GM15510 (cell line): ENCODE measurements around the gene PDE11A.

Experiments
- POLR2A ChIP-seq: IDR thresholded peaks from 3 replicates; pipeline ENCODE4 v1.6.1; 2011; ENCODE audit warnings: borderline replicate concordance; ENCODE audit not compliant: insufficient read length; ENCODE audit errors: extremely low read depth

The PDE11A gene

GRCh38 chr2:177885828-177886466 lies 186.6 kb downstream of the PDE11A start:
- TF ChIP-seq POLR2A = no peak

DNA sequence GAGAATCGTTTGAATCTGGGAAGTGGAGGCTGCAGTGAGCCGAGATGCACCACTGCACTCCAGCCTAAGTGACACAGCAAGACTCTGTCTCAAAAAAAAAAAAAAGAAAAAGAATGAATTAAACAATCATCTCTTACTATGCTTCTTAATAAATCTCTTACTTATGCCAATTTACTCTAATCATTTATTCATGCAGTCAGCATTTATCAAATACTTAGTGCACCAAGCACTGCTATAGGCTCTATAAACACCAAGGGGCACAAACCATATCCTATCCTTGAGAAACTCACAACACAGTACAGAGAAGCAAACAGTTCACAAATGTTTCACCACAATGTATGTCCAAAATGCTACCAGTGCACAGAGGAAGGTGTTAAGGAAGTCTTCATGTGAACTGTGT lies 189.4 kb downstream of the PDE11A start:
- no peak for TF ChIP-seq POLR2A

GRCh38 chr2:177882501-177882900 lies 190.1 kb downstream of the PDE11A start:
- no peak for TF ChIP-seq POLR2A

GRCh38 chr2:177881921-177882320 lies 190.7 kb downstream of the PDE11A start:
- no peak for TF ChIP-seq POLR2A

- TF ChIP-seq POLR2A = no peak
Measured at GRCh38 chr2:177881008-177881747, 191.4 kb downstream of the PDE11A start.

- TF ChIP-seq POLR2A = no peak
Measured at GRCh38 chr2:177880285-177880684, 192.3 kb downstream of the PDE11A start.

DNA sequence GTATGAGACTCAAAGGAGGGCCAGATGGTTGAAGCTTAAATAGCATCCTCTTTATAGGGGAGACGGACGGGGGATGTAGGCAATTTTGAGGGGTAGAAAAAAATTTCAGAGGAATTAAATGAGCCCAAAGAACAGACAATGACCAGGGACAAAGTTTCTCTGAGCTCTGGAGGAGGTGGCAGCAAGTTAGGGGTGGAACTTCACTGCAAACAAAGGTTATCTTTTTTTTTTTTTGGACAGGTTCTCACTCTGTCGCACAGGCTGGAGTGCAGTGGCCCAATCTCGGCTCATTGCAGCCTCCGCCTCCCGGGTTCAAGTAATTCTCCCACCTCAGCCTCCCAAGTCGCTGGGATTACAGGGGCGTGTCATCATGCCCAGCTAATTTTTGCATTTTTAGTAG lies 195.6 kb downstream of the PDE11A start:
- no peak for TF ChIP-seq POLR2A

GRCh38 chr2:177874686-177875085 lies 197.9 kb downstream of the PDE11A start:
- TF ChIP-seq POLR2A = no peak

GRCh38 chr2:177873915-177874314 lies 198.7 kb downstream of the PDE11A start:
- no peak for TF ChIP-seq POLR2A

- TF ChIP-seq POLR2A = no peak
Measured at GRCh38 chr2:177872286-177872685, 200.3 kb downstream of the PDE11A start.

DNA sequence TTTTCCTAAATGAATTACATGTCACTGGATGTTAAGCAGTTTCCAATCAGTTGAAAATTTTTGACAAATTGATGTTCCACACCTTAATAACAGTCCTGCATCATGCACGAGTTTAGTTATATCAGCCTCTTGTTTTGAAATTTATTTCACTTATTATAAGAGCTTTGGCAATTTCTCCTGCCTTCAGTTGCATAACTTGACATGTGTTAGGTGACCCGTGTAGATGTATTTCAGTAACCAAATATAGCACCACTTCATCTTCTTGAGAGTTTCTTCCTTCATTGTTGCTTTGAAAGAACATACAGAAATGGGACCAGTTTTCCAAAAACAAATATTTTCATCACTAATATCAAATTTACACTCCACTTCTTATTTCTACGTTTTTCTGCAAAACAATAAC lies 202.7 kb downstream of the PDE11A start:
- TF ChIP-seq POLR2A = no peak

GRCh38 chr2:177869209-177869608 lies 203.4 kb downstream of the PDE11A start:
- TF ChIP-seq POLR2A = no peak

DNA sequence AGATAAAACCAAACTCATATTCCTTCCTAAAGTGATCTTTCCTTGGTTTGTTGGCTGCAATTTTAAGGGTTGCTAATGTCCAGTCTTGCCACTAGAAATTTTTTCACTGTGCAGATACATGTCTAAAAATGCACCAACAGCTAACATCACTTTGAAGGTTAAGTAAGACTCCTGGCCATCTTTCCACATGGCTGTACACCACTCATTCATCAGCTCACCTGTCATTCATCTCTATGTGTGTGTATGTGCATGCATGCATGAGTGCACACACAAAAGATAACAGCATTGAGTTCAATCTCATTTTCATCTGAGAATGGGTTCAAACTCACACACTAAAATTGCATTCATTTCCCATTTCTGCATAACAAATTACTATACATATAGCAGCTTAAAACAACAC lies 203.8 kb downstream of the PDE11A start:
- TF ChIP-seq POLR2A = no peak

DNA sequence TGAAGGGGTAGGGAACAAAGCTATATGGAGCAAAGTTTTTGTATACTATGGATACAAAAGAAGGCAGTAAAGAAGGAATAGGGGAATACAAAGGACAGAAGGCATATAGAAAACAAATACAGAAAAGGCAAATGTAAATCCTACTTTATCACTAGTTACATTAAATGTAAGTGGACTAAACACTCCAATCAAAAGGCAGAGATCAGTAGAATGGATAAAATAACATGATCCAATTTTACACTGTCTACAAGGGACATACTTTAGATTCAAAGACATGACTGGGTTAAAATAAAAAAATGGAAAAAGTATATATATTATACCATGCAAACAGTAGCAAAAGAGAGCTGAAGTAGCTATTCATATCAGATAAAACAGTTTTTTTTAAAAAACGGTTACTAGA lies 215.0 kb downstream of the PDE11A start:
- TF ChIP-seq POLR2A = no peak

DNA sequence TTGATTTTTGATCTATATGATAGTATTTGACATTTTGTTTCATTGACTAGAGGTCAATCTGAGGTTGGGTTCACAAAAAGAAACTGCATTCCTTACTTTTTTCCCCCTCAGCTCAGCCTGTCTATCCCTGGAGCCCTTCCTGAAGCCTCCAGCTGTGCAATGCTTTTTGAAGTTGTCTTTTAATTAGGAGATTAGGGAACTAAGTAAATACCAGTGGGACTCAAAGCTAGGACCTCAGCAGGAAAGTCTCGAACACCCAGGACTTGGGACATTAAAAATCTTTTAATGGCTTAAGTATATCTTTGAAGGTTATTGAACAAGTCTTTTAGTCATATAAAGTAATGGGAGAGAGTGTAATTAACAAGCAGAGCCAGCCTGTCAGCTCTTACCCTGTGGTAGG lies 220.2 kb downstream of the PDE11A start:
- TF ChIP-seq POLR2A = no peak

DNA sequence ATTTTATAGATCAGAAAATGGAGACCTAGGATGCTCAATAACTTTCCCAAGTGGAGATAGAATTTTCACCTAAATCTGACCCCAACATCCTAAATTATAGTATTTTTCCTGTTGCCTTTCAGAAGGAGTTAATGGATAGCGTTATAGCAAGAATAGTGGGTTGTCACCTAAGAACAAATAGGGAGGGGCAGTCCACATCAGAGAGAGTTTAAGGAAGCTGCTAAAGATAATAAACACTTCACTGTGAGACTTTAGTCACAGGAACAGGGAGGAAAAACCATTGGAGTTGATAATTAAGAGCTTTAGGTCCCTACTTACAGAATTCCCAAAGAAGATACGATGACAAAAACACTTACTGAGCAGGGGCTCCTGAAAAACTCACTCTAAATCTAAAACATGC lies 229.4 kb downstream of the PDE11A start:
- TF ChIP-seq POLR2A = no peak
